K562 (cell line): ENCODE measurements around the gene TIMM17B. TPM values are rescaled to one million over a fixed set of nuclear protein-coding genes. Genes with fewer than 3 reads are reported as not detected.
"Not testable (repeated sequence)": the region's sequence is repeated elsewhere in the genome, so short reads cannot be mapped to it uniquely, and the experiment has no call there.

Experiments used
- ATAC-seq: fragments of 200-7000 bp; cut with Tn5 transposase; 3 replicates; pipeline ENCODE4 v1.9.1; 2020; ENCODE audit warnings: moderate library complexity
- BruUV-seq: library from RNA; stranded (reverse); fragments of 400-500 nt; replicated peaks from 2 replicates; lab custom pipeline; 2021; lab: Mats Ljungman, UMichigan
- CTCF ChIA-PET: fragments of 300-600 bp; formaldehyde crosslinking; extraction: SDS; loops from one replicate; lab custom pipeline; 2021; ENCODE audit warnings: low intra/inter-chr PET ratio; lab: Yijun Ruan, JAX
- POLR2A ChIA-PET: fragments of 300-600, 350-650 bp; sonication (Branson Sonifier 250); formaldehyde crosslinking; extraction: SDS; loops from one replicate; lab custom pipeline; 2021; ENCODE audit warnings: antibody characterized with exemption, inconsistent platforms; lab: Yijun Ruan, JAX
- DNase-seq, 4 experiments: peaks; one replicate each; pipeline versions ENCODE4 v3.0.0 to v3.0.0-alpha.2; 2011 to 2018; ENCODE audit warnings: low spot score in 3 of 4, mixed read lengths in 3 of 4; ENCODE audit errors: extremely low read depth in 1 of 4
- FAIRE-seq: peaks from 2 replicates; lab custom pipeline; 2011; peaks lifted over from hg19 to GRCh38; lab: Jason Lieb, UNC
- H2AFZ ChIP-seq: 2 replicates; pipeline ENCODE4 v1.6.0; 2011; ENCODE audit warnings: low read depth, low read length, control low read depth, inconsistent platforms
- H3K27ac ChIP-seq: fragments of 200-600 bp; 3 replicates; pipeline ENCODE4 v1.8.0; 2011; ENCODE audit warnings: low read depth, mild to moderate bottlenecking, control low read depth, inconsistent platforms, low read length, moderate library complexity, mixed read lengths; ENCODE audit errors: extremely low read depth
- H3K27me3 ChIP-seq, 2 experiments: fragments of 300-600 bp in 1 of 2; 2 replicates in 1 of 2; 3 replicates in 1 of 2; pipeline versions ENCODE4 v1.6.0 to v1.8.0; 2011; ENCODE audit warnings: inconsistent platforms in 2 of 2, low read length in 2 of 2, mild to moderate bottlenecking in 1 of 2, mixed read lengths in 1 of 2, moderate library complexity in 1 of 2; ENCODE audit not compliant: control insufficient read depth in 2 of 2, insufficient read depth in 2 of 2
- H3K36me3 ChIP-seq: fragments of 300-600 bp; 3 replicates; pipeline ENCODE4 v1.8.0; 2011; ENCODE audit warnings: mild to moderate bottlenecking, low read length, inconsistent platforms; ENCODE audit not compliant: control insufficient read depth, insufficient read depth
- H3K4me1 ChIP-seq, 2 experiments: fragments of 200-600 bp in 1 of 2; replicated peaks in 1 of 2; 2 replicates in 1 of 2; 3 replicates in 1 of 2; pipeline versions ENCODE4 v1.5.1 to v1.8.0; 2011; ENCODE audit warnings: inconsistent platforms in 2 of 2, low read length in 2 of 2, mild to moderate bottlenecking in 1 of 2, mixed read lengths in 1 of 2, moderate library complexity in 1 of 2; ENCODE audit not compliant: control insufficient read depth in 2 of 2, insufficient read depth in 2 of 2
- H3K4me2 ChIP-seq: 2 replicates; pipeline ENCODE4 v1.6.1; 2011; ENCODE audit warnings: low read length, control low read depth, inconsistent platforms, mixed read lengths; ENCODE audit not compliant: insufficient read depth
- H3K4me3 ChIP-seq: fragments of 200-600 bp; sonication (generic), shearing (Covaris generic); 2 replicates; pipeline ENCODE4 v1.5.1; 2016; ENCODE audit warnings: control low read depth, inconsistent platforms
- H3K79me2 ChIP-seq: fragments of 200-600 bp; 3 replicates; pipeline ENCODE4 v1.8.0; 2011; ENCODE audit warnings: low read length, inconsistent platforms; ENCODE audit not compliant: control insufficient read depth, insufficient read depth
- H3K9ac ChIP-seq, 2 experiments: 2 replicates each; pipeline versions ENCODE4 v1.6.0 to v1.6.1; 2011; ENCODE audit warnings: low read depth in 2 of 2, low read length in 2 of 2, control low read depth in 1 of 2, inconsistent platforms in 1 of 2, mild to moderate bottlenecking in 1 of 2, mixed read lengths in 1 of 2; ENCODE audit not compliant: insufficient read depth in 1 of 2
- H3K9me1 ChIP-seq: one replicate; pipeline ENCODE4 v1.6.0; 2011; ENCODE audit warnings: inconsistent platforms, mild to moderate bottlenecking, low read length, moderate library complexity; ENCODE audit not compliant: control insufficient read depth, insufficient read depth
- H3K9me3 ChIP-seq: replicated peaks from 2 replicates; pipeline ENCODE4 v1.5.1; 2011; ENCODE audit warnings: low read depth, low read length, inconsistent platforms; ENCODE audit not compliant: control insufficient read depth, insufficient read depth
- H4K20me1 ChIP-seq: replicated peaks from 2 replicates; pipeline ENCODE4 v1.6.1; 2011; ENCODE audit warnings: low read length, inconsistent platforms, mixed read lengths; ENCODE audit not compliant: control insufficient read depth, insufficient read depth
- ASH1L ChIP-seq: fragments of 450-650 bp; IDR thresholded peaks from 2 replicates; pipeline ENCODE4 v1.6.1; 2018; ENCODE audit warnings: borderline replicate concordance, mild to moderate bottlenecking, low read depth; ENCODE audit not compliant: partially characterized antibody
- CBFA2T2 ChIP-seq: fragments of 450-650 bp; conservative IDR thresholded peaks from 2 replicates; pipeline ENCODE4 v1.6.1; 2017; ENCODE audit warnings: mild to moderate bottlenecking
- CBX1 ChIP-seq: sonication (generic); IDR thresholded peaks from 2 replicates; pipeline ENCODE4 v1.6.1; 2016; ENCODE audit warnings: antibody characterized with exemption, low read depth, mild to moderate bottlenecking
- DPF2 ChIP-seq: fragments of 450-650 bp; IDR thresholded peaks from 2 replicates; pipeline ENCODE4 v1.6.1; 2016
- FOXK2 ChIP-seq, 2 experiments: fragments of 450-650 bp; IDR thresholded peaks in 1 of 2; conservative IDR thresholded peaks in 1 of 2; 2 replicates each; pipeline ENCODE4 v1.6.1; 2016; ENCODE audit warnings: low read depth in 2 of 2, mild to moderate bottlenecking in 1 of 2
- TAF7 ChIP-seq: fragments of 450-650 bp; IDR thresholded peaks from 2 replicates; pipeline ENCODE4 v1.6.1; 2016; ENCODE audit warnings: missing genetic modification characterization, missing compliant biosample characterization
- ZNF121 ChIP-seq: sonication (generic); formaldehyde crosslinking; conservative IDR thresholded peaks from 2 replicates; pipeline ENCODE4 v1.8.0; 2022; ENCODE audit warnings: missing genetic modification reagents
- ZNF589 ChIP-seq: fragments of 200-800 bp; sonication (Bioruptor generic); IDR thresholded peaks from 2 replicates; pipeline ENCODE4 v1.6.1; 2016; ENCODE audit warnings: low read depth, missing genetic modification characterization, missing compliant biosample characterization
- ZNF77 ChIP-seq: fragments of 250-450 bp; sonication (Bioruptor Pico); IDR thresholded peaks from 2 replicates; pipeline ENCODE4 v1.5.0; 2020
- WGBS: fragments of 100-300 bp; shearing (Covaris generic); methylation state at CpG from one replicate; pipeline ENCODE4 v1.1.6; 2016; ENCODE audit warnings: low coverage, mixed read lengths; ENCODE audit not compliant: insufficient coverage; ENCODE audit errors: missing lambda C conversion rate; 5-methylcytosine and 5-hydroxymethylcytosine counted together
- in situ Hi-C: fragments of 300-500 bp; cut with MboI; formaldehyde crosslinking; loops from 4 replicates; pipeline ENCODE4 v1.15.0; 2018; ENCODE audit warnings: inconsistent platforms, mixed read lengths
- intact Hi-C: fragments of 100-400 bp; cut with micrococcal nuclease; formaldehyde crosslinking; loops from 2 replicates; pipeline ENCODE4 v1.14.2; 2022
- polyA plus RNA-seq, 8 experiments: library from polyadenylated mRNA; depleted of rRNA in 4 of 8; stranded (reverse) in 5 of 8; unstranded in 3 of 8; fragments of >200 nt; fragmentation: Nextera tagmentation in 2 of 8; fragmentation: Illumina TruSeq in 1 of 8; extraction: Ambion mirVana in 2 of 8; extraction: Trizol in 1 of 8; gene quantifications; 2 replicates each; pipeline versions ENCODE4 v1.2.1 to v1.2.3, GENCODE V29; 2011 to 2014; ENCODE audit warnings: inconsistent platforms in 1 of 8, missing spikeins in 1 of 8
- total RNA-seq, 7 experiments: library from RNA; depleted of rRNA in 6 of 7; stranded (reverse); fragments of >200 nt in 6 of 7; fragmentation: Illumina TruSeq in 2 of 7; extraction: Trizol in 2 of 7; gene quantifications; 2 replicates each; pipeline versions ENCODE4 v1.2.1 to v1.2.3, GENCODE V29; 2011 to 2021; ENCODE audit warnings: low replicate concordance in 1 of 7
- TF ChIP-seq, protein P1 (sequence below): fragments of 450-650 bp; IDR thresholded peaks from 2 replicates; pipeline ENCODE4 v1.6.1; 2018; ENCODE audit not compliant: partially characterized antibody

TIMM17B gene
- total and polyA plus RNA-seq, 9 of the 15 experiments (the other 6 are each of a cell fraction or from before 2014, with no cell fraction given): 9.9 to 184 (median 115) TPM

DNA sequence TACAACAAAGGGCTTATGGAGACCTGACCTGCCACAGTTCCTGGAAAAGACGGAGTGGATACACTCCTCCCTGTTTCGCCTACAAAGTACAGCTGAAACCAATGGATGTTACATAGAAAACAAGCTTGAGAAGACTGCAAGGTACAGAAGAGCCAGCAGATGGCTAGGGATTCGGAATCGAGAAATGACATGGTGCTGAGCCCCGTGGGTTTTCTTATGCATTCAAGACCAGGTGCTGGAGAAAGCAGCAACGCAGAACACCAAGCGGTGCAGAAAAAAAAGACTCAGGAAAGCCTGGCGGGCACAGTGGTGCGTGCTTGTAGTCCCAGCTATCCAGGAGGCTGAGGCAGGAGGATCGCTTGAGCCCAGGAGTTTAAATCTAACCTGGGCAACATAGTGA lies 13.8 kb downstream of the TIMM17B start:
- FAIRE-seq (no peak), ATAC-seq (peak; percentile 75), DNase-seq (no peak)
- Histone ChIP-seq H3K79me2 (no peaks in the 10 kb centered on the region), H3K4me2 (no peak overlapping the region), H3K27ac (no peak overlapping the region), H3K9me1 (no peaks in the 10 kb centered on the region), H2AFZ (peak overlapping the region; percentile 59; the same call in 1 of the 2 replicates), H3K36me3 (no peaks in the 10 kb centered on the region), H3K9me3 (no peaks in the 10 kb centered on the region), H3K9ac (no peak overlapping the region), H3K4me3 (no peak overlapping the region), H3K27me3 (no peaks in the 10 kb centered on the region), H3K4me1 (no peaks in the 10 kb centered on the region; a peak in 2 of 5 replicates), H4K20me1 (no peaks in the 10 kb centered on the region)
- POLR2A ChIA-PET: no interaction called here
- in situ Hi-C loops (no loop called here), intact Hi-C loops (no loop called here)
- 39% methylated on average over 10 of the region's 10 CpGs for WGBS
- CTCF ChIA-PET: no interaction called here
- no TSS peak for BruUV-seq
- TF ChIP-seq CBFA2T2: no peak
- TF ChIP-seq DPF2: no peak
- TF ChIP-seq CBX1: no peak
- TF ChIP-seq, protein P1, sequence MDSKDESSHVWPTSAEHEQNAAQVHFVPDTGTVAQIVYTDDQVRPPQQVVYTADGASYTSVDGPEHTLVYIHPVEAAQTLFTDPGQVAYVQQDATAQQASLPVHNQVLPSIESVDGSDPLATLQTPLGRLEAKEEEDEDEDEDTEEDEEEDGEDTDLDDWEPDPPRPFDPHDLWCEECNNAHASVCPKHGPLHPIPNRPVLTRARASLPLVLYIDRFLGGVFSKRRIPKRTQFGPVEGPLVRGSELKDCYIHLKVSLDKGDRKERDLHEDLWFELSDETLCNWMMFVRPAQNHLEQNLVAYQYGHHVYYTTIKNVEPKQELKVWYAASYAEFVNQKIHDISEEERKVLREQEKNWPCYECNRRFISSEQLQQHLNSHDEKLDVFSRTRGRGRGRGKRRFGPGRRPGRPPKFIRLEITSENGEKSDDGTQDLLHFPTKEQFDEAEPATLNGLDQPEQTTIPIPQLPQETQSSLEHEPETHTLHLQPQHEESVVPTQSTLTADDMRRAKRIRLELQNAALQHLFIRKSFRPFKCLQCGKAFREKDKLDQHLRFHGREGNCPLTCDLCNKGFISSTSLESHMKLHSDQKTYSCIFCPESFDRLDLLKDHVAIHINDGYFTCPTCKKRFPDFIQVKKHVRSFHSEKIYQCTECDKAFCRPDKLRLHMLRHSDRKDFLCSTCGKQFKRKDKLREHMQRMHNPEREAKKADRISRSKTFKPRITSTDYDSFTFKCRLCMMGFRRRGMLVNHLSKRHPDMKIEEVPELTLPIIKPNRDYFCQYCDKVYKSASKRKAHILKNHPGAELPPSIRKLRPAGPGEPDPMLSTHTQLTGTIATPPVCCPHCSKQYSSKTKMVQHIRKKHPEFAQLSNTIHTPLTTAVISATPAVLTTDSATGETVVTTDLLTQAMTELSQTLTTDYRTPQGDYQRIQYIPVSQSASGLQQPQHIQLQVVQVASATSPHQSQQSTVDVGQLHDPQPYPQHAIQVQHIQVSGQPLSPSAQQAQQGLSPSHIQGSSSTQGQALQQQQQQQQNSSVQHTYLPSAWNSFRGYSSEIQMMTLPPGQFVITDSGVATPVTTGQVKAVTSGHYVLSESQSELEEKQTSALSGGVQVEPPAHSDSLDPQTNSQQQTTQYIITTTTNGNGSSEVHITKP: peak; percentile 26
- no peak for TF ChIP-seq FOXK2 (conservative IDR thresholded peaks at IDR 0.05 in 1 of 2, IDR thresholded peaks at IDR 0.05 in 1 of 2; ENCODE audit: low read depth in 2 of 2)
- no peak for TF ChIP-seq ZNF589 (CRISPR knock-in tag)
- TF ChIP-seq ZNF121 (CRISPR knock-in tag): peak; percentile 46
- TF ChIP-seq ZNF77 (CRISPR knock-in tag): no peak
- TF ChIP-seq ASH1L: no peak
- TF ChIP-seq TAF7 (tag): no peak

DNA sequence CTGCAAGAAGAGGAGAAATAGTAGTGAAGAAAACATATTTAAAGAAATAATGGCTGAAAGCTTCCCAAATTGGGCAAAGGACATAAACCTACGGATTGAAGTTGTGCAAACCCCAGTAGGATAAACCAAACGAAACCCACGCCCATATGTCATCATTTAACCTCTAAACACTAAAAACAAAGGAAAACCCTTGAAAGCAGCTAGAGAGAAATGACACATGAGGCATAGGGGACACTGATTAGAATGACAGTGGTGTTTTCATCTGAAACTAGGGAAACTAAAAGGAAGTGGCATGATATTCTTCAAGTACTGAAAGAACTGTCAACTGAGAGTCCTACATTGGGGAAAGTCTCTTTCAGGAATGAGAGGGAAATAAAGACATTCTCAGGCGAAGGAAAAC lies 20.6 kb downstream of the TIMM17B start:
- ATAC-seq: peak; percentile 55
- H3K9ac ChIP-seq, H3K27me3 ChIP-seq, H3K4me3 ChIP-seq, H3K4me1 ChIP-seq, H3K36me3 ChIP-seq, intact Hi-C loops, H4K20me1 ChIP-seq, POLR2A ChIA-PET, H3K79me2 ChIP-seq, H3K27ac ChIP-seq, CTCF ChIA-PET, H3K9me1 ChIP-seq, BruUV-seq, H3K4me2 ChIP-seq, in situ Hi-C loops, DNase-seq, H3K9me3 ChIP-seq: not testable (repeated sequence)
- H2AFZ ChIP-seq: peak overlapping the region; percentile 45; the same call in 1 of the 2 replicates
- peak; percentile 81 for FAIRE-seq
- WGBS: 14% methylated on average over 4 of the region's 4 CpGs
